Right hindlimb (tissue), 1 donor: Measurements from ENCODE around the gene KHDRBS1.
A peak's percentile ranks its signal among the peaks of the same experiment; 100 is the strongest.
"Not testable (repeated sequence)": the region's sequence is repeated elsewhere in the genome, so short reads cannot be mapped to it uniquely, and the experiment has no call there.

Source experiments
- DNase-seq: peaks from one replicate; pipeline ENCODE4 v3.0.0-alpha.2; 2018

Gene KHDRBS1

GRCh38 chr1:32014199-32014947 is 705 bp downstream of the KHDRBS1 start:
- peak; percentile 72 for DNase-seq

GRCh38 chr1:32014948-32015273 is 1.2 kb downstream of the KHDRBS1 start:
- no peak for DNase-seq

GRCh38 chr1:32020339-32020738 is 6.7 kb downstream of the KHDRBS1 start:
- no peak for DNase-seq

GRCh38 chr1:32021574-32022018 is 7.9 kb downstream of the KHDRBS1 start:
- DNase-seq: not testable (repeated sequence)

GRCh38 chr1:32023351-32023750 is 9.7 kb downstream of the KHDRBS1 start:
- DNase-seq: no peak

- no peak for DNase-seq
Measured at GRCh38 chr1:32025515-32025914, 11.8 kb downstream of the KHDRBS1 start.

GRCh38 chr1:32028746-32029145 is 15.1 kb downstream of the KHDRBS1 start:
- DNase-seq: no peak

GRCh38 chr1:32031578-32032274 is 18.1 kb downstream of the KHDRBS1 start:
- no peak for DNase-seq

- no peak for DNase-seq
Measured at GRCh38 chr1:32032275-32032615, 18.6 kb downstream of the KHDRBS1 start.

GRCh38 chr1:32035119-32035518 is 21.5 kb downstream of the KHDRBS1 start:
- DNase-seq: no peak

GRCh38 chr1:32040711-32041110 is 27.0 kb downstream of the KHDRBS1 start:
- DNase-seq: no peak

- DNase-seq: no peak
Measured at GRCh38 chr1:32042330-32042729, 28.7 kb downstream of the KHDRBS1 start.

- DNase-seq: no peak
Measured at GRCh38 chr1:32044234-32044633, 30.6 kb downstream of the KHDRBS1 start.

GRCh38 chr1:32045772-32046171 is 32.1 kb downstream of the KHDRBS1 start:
- DNase-seq: no peak

GRCh38 chr1:32047701-32048100 is 34.0 kb downstream of the KHDRBS1 start:
- no peak for DNase-seq

- DNase-seq: no peak
Measured at GRCh38 chr1:32048440-32048839, 34.8 kb downstream of the KHDRBS1 start.

- DNase-seq: no peak
Measured at GRCh38 chr1:32051706-32052105, 38.0 kb downstream of the KHDRBS1 start.

- no peak for DNase-seq
Measured at GRCh38 chr1:32052887-32053286, 39.2 kb downstream of the KHDRBS1 start.

GRCh38 chr1:32055416-32055815 is 41.7 kb downstream of the KHDRBS1 start:
- no peak for DNase-seq

- DNase-seq: no peak
Measured at GRCh38 chr1:32056598-32056997, 42.9 kb downstream of the KHDRBS1 start.

GRCh38 chr1:32060914-32061313 is 47.2 kb downstream of the KHDRBS1 start:
- no peak for DNase-seq

- no peak for DNase-seq
Measured at GRCh38 chr1:32062867-32063230, 49.2 kb downstream of the KHDRBS1 start.

- DNase-seq: no peak
Measured at GRCh38 chr1:32063261-32063681, 49.6 kb downstream of the KHDRBS1 start.

- not testable (repeated sequence) for DNase-seq
Measured at GRCh38 chr1:32065613-32066488, 52.2 kb downstream of the KHDRBS1 start.
